GM10248 (cell line): Measurements from ENCODE around the gene ASB9.

ENCODE experiments used
- CTCF ChIA-PET: fragments of 300-600 bp; sonication (Branson Sonifier 250); formaldehyde crosslinking; extraction: SDS; loops from one replicate; lab custom pipeline; 2021; ENCODE audit warnings: antibody characterized with exemption; lab: Yijun Ruan, JAX
- POLR2A ChIA-PET: fragments of 350-650 bp; sonication (Branson Sonifier 250); formaldehyde crosslinking; extraction: SDS; loops from one replicate; lab custom pipeline; 2020; ENCODE audit warnings: antibody characterized with exemption; lab: Yijun Ruan, JAX
- DNase-seq: peaks from one replicate; pipeline ENCODE4 v3.0.0; 2012; ENCODE audit errors: extremely low spot score
- CTCF ChIP-seq: IDR thresholded peaks from 2 replicates; pipeline ENCODE4 v1.5.1; 2012; ENCODE audit warnings: mild to moderate bottlenecking, low read depth; ENCODE audit errors: extremely low read depth, missing control alignments, control extremely low read depth

Gene ASB9

DNA sequence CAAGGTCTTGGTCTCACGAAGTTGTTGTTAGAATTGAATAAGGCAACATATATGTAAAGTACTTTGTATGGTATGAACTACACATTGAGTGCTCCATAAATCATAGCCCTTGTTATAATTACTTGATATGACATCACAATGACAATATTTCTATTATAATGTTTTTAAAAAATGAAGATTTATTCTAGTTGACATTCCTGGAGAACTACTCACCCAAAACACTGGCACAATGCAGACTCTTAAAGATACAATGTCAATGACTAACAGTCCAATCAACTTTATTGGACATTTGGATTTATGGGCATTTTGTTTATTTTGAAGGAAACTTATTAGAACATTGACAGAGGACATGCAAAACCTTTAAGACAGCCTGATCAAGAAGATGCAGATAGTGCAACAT lies 55.3 kb downstream of the ASB9 start:
- no peak for DNase-seq
- ChIA-PET POLR2A (no interaction called here), CTCF (no interaction called here)
- TF ChIP-seq CTCF, result no peak

DNA sequence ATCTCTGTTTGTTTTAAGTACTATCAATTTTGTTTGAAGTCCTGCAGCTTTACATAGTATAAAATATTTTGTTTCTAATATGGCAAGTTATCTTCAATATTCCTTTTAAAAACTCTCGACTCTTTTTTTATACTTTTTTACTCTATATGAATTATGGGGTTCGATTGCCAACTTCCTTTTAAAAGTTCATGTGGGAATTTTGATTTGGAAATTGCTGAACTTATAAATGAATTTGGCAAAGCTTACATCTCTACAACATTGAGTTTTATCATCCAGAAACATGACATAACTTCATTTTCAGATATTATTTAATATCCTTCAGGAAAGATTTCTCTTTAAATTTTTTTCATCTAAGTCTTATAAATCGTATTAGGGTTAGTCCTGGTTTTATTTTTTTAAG lies 60.8 kb downstream of the ASB9 start:
- DNase-seq, result no peak
- no peak for TF ChIP-seq CTCF
- CTCF ChIA-PET, result interaction anchor here (1.0 kb wide), 1 partner anchor 17 kb away, joined by 3 read pairs; no protein-coding TSS in a partner anchor
- POLR2A ChIA-PET, result no interaction called here

- ChIA-PET CTCF (no interaction called here), POLR2A (no interaction called here)
- no peak for DNase-seq
- no peak for TF ChIP-seq CTCF
These were observed 61.9 kb downstream of the ASB9 start for GRCh38 chrX:15207994-15208393.

GRCh38 chrX:15207384-15207783 lies 62.5 kb downstream of the ASB9 start:
- POLR2A ChIA-PET, result no interaction called here
- DNase-seq, result no peak
- TF ChIP-seq CTCF, result no peak
- CTCF ChIA-PET, result interaction anchor here (1.6 kb wide), 1 partner anchor 35 kb away, joined by 6 read pairs; no protein-coding TSS in a partner anchor

DNA sequence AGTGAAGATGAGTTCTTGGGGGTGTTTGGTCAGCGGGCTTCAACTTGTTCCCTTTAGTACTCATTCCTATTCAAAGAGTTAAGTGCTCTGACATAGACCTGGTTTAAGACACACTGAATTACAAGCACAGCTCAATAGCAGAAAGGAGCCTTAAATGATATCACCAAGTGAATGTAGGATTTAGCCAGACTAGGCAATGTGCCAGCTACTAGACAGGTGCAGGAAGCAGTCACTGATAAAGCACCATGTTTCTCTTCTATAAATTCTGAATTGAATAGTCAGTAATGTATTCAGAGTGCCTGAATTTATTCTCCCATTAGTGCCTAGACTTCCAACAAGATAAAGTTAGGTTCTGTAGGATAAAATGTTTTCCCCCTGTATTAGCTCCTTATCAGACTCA lies 63.6 kb downstream of the ASB9 start:
- ChIA-PET POLR2A (no interaction called here), CTCF (interaction anchor here (1.5 to 1.6 kb wide), 2 partner anchors 9 to 36 kb away, joined by 3 to 6 read pairs; no protein-coding TSS in a partner anchor)
- TF ChIP-seq CTCF, result no peak
- no peak for DNase-seq

GRCh38 chrX:15204130-15204751 lies 65.6 kb downstream of the ASB9 start:
- DNase-seq, result peak; percentile 28
- POLR2A ChIA-PET, result no interaction called here
- no peak for TF ChIP-seq CTCF
- CTCF ChIA-PET, result no interaction called here
